SHP77 treated with DMSO at 0.1 percent for 48 hours (cell line): ENCODE results near the gene MTR.

ENCODE experiments used
- DNase-seq: peaks from one replicate; lab custom pipeline; 2025; lab: John Stamatoyannopoulos, UW

MTR gene

GRCh38 chr1:236864211-236864610 lies 69.1 kb downstream of the MTR start:
- DNase-seq: no peak

- no peak for DNase-seq
These were observed 70.1 kb downstream of the MTR start for GRCh38 chr1:236864996-236865817.

GRCh38 chr1:236865818-236866155 lies 70.7 kb downstream of the MTR start:
- DNase-seq: no peak

GRCh38 chr1:236868625-236869467 lies 73.8 kb downstream of the MTR start:
- DNase-seq: no peak

- no peak for DNase-seq
These were observed 74.8 kb downstream of the MTR start for GRCh38 chr1:236869911-236870310.

- DNase-seq: no peak
These were observed 75.6 kb downstream of the MTR start for GRCh38 chr1:236870721-236871120.

- no peak for DNase-seq
These were observed 77.1 kb downstream of the MTR start for GRCh38 chr1:236872075-236872666.

- DNase-seq: no peak
These were observed 80.9 kb downstream of the MTR start for GRCh38 chr1:236875975-236876374.

GRCh38 chr1:236877661-236878060 lies 82.6 kb downstream of the MTR start:
- no peak for DNase-seq

- no peak for DNase-seq
These were observed 85.1 kb downstream of the MTR start for GRCh38 chr1:236880209-236880608.

- no peak for DNase-seq
These were observed 87.6 kb downstream of the MTR start for GRCh38 chr1:236882678-236883077.

GRCh38 chr1:236886199-236886598 lies 91.1 kb downstream of the MTR start:
- DNase-seq: no peak

GRCh38 chr1:236887081-236887480 lies 92.0 kb downstream of the MTR start:
- no peak for DNase-seq

- no peak for DNase-seq
These were observed 93.0 kb downstream of the MTR start for GRCh38 chr1:236888126-236888525.

- DNase-seq: no peak
These were observed 93.8 kb downstream of the MTR start for GRCh38 chr1:236888903-236889302.

GRCh38 chr1:236890152-236891056 lies 95.3 kb downstream of the MTR start:
- no peak for DNase-seq

GRCh38 chr1:236893626-236894545 lies 98.8 kb downstream of the MTR start:
- no peak for DNase-seq

GRCh38 chr1:236895665-236896387 lies 100.7 kb downstream of the MTR start:
- no peak for DNase-seq

- DNase-seq: no peak
These were observed 101.6 kb downstream of the MTR start for GRCh38 chr1:236896716-236897115.
